ENCODE measurements around the gene C1QL2.

C1QL2 gene

GRCh38 chr2:119158563-119159347, at the start of gene C1QL2:
TSS of gene C1QL2 (minus strand) at chr2:119158751. CDS start at chr2:119158269, 482 bp downstream.
- DNase-seq: no peak

DNA sequence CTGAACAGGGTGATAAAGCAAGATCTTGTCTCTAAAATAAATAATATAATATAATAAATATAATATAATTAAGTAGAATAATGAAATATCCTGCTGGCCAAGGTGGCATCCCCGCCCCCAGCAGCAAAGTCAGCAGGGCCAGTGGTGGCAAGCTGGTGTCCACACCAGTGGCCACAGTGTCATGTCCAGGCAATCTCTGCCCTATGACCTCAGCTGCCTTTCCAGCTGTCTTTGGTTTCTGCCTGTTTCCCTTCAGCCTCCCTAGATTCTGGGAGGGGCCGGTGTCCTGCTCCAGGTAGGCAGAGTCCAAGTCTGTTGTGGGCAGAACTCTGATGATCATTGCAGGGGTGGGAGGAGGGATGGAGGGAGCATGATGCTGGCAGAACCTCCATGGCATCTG, 48.9 kb upstream of the C1QL2 start:
- no peak for DNase-seq

GRCh38 chr2:119206201-119206600, 47.6 kb upstream of the C1QL2 start:
- DNase-seq: no peak

DNA sequence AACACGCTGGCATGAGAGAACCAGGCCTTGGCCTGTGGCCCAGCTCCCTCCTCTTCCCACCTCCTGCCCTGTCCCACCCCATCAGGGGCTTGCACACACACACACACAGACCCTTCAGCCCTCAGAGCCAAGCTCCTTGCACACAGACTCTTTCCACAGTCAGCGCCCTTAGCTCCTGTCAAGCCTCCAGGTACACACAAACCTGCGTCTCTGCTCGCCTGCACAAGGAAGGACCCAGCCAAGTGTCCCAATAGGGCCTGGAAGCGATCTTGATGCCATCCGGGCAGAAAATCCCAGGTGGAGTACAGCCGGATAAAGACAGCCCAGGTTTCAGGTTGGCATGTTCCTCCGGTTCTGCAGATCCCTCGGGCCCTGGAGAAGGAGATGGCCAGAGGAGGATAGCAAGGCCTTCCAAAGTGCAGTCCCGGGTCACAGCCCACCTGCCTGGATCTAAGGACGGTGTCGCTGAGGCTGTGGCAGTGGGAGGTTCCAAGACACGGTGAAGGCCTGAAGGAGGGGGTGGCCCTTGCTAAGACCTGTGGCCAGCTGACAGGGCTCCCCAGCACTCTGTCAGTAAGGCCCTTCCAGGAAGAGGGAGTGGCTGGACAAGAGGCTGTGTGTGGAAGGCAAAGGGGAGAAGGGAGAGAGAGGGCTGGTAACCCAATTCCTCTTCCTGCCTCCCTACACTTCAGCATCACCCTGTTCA, 46.6 kb upstream of the C1QL2 start:
- no peak for DNase-seq

DNA sequence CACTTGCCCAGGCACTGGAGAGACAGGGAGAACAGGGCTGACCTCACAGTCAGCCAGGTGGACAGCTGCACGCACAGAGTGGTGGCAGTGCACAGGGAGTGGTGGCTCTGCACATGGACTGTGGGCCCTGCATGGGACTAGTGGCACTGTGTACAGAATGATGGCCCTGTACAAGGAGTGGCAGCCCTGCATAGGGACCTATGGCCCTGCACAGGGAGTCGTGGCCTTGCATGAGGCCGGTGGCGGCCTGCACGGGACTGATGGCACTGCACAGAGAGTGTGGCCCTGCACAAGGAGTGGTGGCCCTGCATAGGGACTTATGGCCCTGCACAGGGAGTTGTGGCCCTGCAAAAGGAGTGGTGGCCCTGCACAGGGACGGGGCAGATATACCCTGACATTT, 46.0 kb upstream of the C1QL2 start:
- DNase-seq: no peak

- DNase-seq: no peak
Observed at GRCh38 chr2:119202610-119203310, 44.2 kb upstream of the C1QL2 start.

DNA sequence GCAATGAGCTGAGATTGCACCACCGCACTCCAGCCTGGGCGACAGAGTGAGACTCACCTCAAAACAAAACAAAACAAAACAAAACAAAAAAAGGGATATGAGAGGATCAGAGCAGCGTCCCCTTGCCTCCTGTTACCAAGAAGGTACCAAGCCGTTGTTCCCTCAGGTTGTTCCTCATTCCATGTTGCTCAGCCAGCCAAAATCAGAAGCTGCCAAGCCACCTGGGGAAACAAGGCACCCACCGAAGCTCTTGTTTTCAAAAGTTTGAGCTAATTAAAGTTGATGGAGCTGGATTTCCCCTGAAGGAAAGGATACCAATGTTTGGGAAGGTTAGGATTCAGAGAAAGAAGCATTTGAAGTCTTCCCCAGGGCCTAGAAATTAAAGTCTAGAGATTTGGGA, 43.3 kb upstream of the C1QL2 start:
- no peak for DNase-seq

- no peak for DNase-seq
Observed at GRCh38 chr2:119198240-119198840, 39.8 kb upstream of the C1QL2 start.

- no peak for DNase-seq
Observed at GRCh38 chr2:119197529-119198239, 39.1 kb upstream of the C1QL2 start.

DNA sequence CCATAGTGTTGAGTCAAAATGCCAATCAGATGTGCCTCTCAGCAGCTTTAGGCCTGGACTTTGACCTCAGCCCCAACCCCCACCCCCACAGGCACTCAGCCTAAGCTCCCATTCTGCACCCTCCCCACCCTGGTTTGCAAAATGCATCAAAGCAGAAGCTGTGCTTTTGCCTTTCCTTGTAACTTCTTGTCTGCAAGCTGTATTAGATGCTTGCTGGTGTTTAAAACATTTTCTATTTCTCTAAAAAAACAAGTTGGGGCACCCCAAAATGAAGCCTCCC, 38.5 kb upstream of the C1QL2 start:
- DNase-seq: no peak

- DNase-seq: no peak
Observed at GRCh38 chr2:119196301-119197125, 38.0 kb upstream of the C1QL2 start.

- no peak for DNase-seq
Observed at GRCh38 chr2:119195887-119196286, 37.3 kb upstream of the C1QL2 start.

DNA sequence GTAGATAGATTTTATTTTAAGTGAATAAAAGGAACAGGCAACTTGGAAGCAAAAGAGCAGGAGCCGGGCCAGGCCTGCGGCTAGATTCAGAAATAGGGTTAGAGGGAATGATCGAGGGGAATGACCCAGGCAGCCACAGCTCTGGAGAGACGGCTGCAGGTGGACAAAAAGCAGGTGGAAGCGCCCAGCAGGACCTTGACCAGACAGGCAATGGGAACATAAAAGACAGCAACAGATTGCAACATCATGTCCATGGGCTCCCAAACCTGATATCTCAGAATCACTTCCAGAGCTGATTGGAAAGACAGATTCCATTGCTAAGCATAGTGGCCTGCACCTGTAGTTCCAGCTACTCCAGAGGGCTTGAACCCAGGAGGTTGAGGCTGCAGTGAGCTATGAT, 36.5 kb upstream of the C1QL2 start:
- no peak for DNase-seq

- no peak for DNase-seq
Observed at GRCh38 chr2:119192893-119193292, 34.3 kb upstream of the C1QL2 start.

DNA sequence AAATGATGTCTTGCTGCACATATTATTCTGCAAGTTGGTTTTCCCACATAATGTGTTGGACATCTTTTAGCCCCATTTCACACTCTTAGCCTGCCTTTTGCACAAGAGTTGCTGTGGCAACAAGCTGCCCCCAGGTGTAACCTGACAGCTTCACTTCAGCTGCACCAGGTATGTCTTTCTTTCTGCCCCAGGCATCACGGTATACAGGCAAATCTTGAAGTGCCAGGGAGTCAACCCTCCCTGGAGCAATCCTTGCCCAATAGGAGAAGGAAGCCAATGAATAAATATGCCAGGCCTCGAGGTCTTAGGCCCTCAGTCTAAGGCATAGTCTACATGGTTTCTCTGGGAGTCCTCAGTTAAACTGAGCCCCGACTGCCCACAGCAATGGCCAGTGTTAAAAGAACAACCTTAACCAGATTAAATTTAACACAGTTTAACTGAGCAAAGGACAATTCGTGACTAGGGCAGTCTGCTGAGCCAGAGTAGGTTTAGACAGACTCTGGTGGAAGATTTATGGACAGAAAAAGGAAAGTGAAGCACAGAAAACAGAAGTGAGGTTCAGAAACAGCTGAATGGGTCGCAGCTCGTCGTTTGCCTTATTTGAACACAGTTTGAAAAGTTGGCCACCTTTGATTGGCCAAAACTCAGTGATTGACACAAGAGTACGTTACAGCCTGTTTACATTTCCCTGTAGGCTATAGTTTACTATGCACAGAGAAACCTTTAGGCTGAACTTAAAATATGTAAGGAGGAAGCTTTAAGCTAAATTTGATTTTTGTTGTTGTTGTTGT, 32.0 kb upstream of the C1QL2 start:
- DNase-seq: no peak

GRCh38 chr2:119184512-119184911, 26.0 kb upstream of the C1QL2 start:
- no peak for DNase-seq

DNA sequence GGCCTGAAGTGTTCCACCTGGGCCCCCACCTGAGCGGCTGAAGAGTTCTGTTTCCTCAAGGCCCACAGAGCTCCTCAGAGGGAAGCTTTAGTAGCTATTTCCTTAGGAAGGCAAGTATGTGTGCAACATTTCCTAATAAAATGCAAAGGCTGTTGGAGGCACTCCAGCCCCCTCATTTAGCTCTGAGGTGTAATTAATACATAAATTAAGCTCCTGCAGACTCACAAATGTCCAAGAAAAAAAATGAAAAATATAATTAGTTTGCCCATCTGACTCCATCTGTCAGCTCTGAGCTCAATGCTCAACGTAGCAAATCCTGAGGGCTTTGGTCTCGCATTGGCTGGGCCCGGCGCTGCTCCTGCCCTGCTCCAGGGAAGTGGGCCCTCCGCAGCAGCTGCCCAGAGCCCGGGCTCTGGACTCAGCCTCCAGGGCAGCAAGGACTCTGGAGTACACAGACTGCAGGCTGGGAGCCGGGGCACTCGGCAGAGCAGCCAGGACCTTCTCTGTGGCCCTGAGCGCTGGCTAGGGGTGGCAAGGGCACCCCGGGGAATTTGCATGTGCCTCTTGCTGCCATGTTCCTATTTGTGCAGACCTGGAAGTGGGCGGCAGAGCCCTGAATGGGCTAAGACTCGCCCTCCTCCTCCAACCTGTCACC, 23.4 kb upstream of the C1QL2 start:
- DNase-seq: no peak

- DNase-seq: no peak
Observed at GRCh38 chr2:119181391-119181790, 22.8 kb upstream of the C1QL2 start.

GRCh38 chr2:119180892-119181291, 22.3 kb upstream of the C1QL2 start:
- no peak for DNase-seq

GRCh38 chr2:119179991-119180390, 21.4 kb upstream of the C1QL2 start:
- no peak for DNase-seq

- DNase-seq: no peak
Observed at GRCh38 chr2:119179202-119179601, 20.7 kb upstream of the C1QL2 start.
